Chondrocyte (in vitro differentiated cells): ENCODE data around the gene SOS1. TPM values are rescaled to one million over a fixed set of nuclear protein-coding genes. Genes with fewer than 3 reads are reported as not detected.
"Not testable (repeated sequence)": the region's sequence is repeated elsewhere in the genome, so short reads cannot be mapped to it uniquely, and the experiment has no call there.

Source experiments
- DNase-seq: peaks from one replicate; pipeline ENCODE4 v3.0.0; 2021; ENCODE audit warnings: mixed read lengths, low spot score
- H3K27ac Mint-ChIP-seq: one replicate; pipeline ENCODE4 v1.8.0; 2021; ENCODE audit warnings: mild to moderate bottlenecking, moderate library complexity, mixed read lengths; ENCODE audit not compliant: unreplicated experiment
- H3K27me3 Mint-ChIP-seq: 2 replicates; pipeline ENCODE4 v1.8.0; 2021; ENCODE audit warnings: low read depth, mixed read lengths
- H3K36me3 Mint-ChIP-seq: 2 replicates; pipeline ENCODE4 v1.8.0; 2021; ENCODE audit warnings: low read depth, mixed read lengths
- H3K4me1 Mint-ChIP-seq: 2 replicates; pipeline ENCODE4 v1.8.0; 2021; ENCODE audit warnings: low read depth, mild to moderate bottlenecking, mixed read lengths
- H3K4me3 Mint-ChIP-seq: one replicate; pipeline ENCODE4 v1.8.0; 2021; ENCODE audit warnings: mild to moderate bottlenecking, moderate library complexity, mixed read lengths; ENCODE audit not compliant: unreplicated experiment
- H3K9me3 Mint-ChIP-seq: 2 replicates; pipeline ENCODE4 v1.8.0; 2021; ENCODE audit warnings: low read depth, mixed read lengths
- CTCF ChIP-seq: fragments of 200-600 bp; sonication (generic); IDR thresholded peaks from 2 replicates; pipeline ENCODE4 v1.5.0; 2021; ENCODE audit warnings: antibody characterized with exemption, mild to moderate bottlenecking, moderate library complexity
- total RNA-seq: library from RNA; stranded (reverse); gene quantifications from 3 replicates; pipeline ENCODE4 v1.2.1, GENCODE V29; 2021

The SOS1 gene
- total RNA-seq, 1 donor from 2014 or later: 37.2 TPM

- no peak for DNase-seq
- H3K36me3 Mint-ChIP-seq: peaks cover 7% of the 10 kb centered on the region
- no peaks in the 10 kb centered on the region for H3K4me1 Mint-ChIP-seq
- no peak for TF ChIP-seq CTCF
- H3K27me3 Mint-ChIP-seq: no peaks in the 10 kb centered on the region
- no peak overlapping the region for H3K4me3 Mint-ChIP-seq
- H3K9me3 Mint-ChIP-seq: no peaks in the 10 kb centered on the region
- no peak overlapping the region for H3K27ac Mint-ChIP-seq
Observed at GRCh38 chr2:39058101-39058500, 62.8 kb downstream of the SOS1 start.

- H3K36me3 Mint-ChIP-seq: peaks cover 18% of the 10 kb centered on the region
- H3K4me3 Mint-ChIP-seq, H3K4me1 Mint-ChIP-seq: not testable (repeated sequence)
Observed at GRCh38 chr2:39052665-39053064, 68.2 kb downstream of the SOS1 start.

GRCh38 chr2:39050109-39050508 is 70.7 kb downstream of the SOS1 start:
- H3K4me3 Mint-ChIP-seq: no peak overlapping the region
- DNase-seq: no peak

More at GRCh38 chr2:39052665-39053064, 68.2 kb downstream of the SOS1 start:
- DNase-seq, H3K27me3 Mint-ChIP-seq, H3K9me3 Mint-ChIP-seq, H3K27ac Mint-ChIP-seq: not testable (repeated sequence)

GRCh38 chr2:39039072-39039471 is 81.8 kb downstream of the SOS1 start:
- H3K9me3 Mint-ChIP-seq: no peaks in the 10 kb centered on the region
- no peak for TF ChIP-seq CTCF
- no peak overlapping the region for H3K4me3 Mint-ChIP-seq
- no peak overlapping the region for H3K27ac Mint-ChIP-seq
- no peak for DNase-seq
- H3K4me1 Mint-ChIP-seq: no peaks in the 10 kb centered on the region
- H3K27me3 Mint-ChIP-seq: no peaks in the 10 kb centered on the region
- peaks cover 7% of the 10 kb centered on the region for H3K36me3 Mint-ChIP-seq

More at GRCh38 chr2:39050109-39050508, 70.7 kb downstream of the SOS1 start:
- no peaks in the 10 kb centered on the region for H3K27me3 Mint-ChIP-seq
- H3K9me3 Mint-ChIP-seq: no peaks in the 10 kb centered on the region
- no peak overlapping the region for H3K27ac Mint-ChIP-seq
- TF ChIP-seq CTCF: no peak
- H3K36me3 Mint-ChIP-seq: peaks cover 18% of the 10 kb centered on the region
- H3K4me1 Mint-ChIP-seq: no peaks in the 10 kb centered on the region

GRCh38 chr2:39033980-39034379 is 86.9 kb downstream of the SOS1 start:
- Mint-ChIP-seq H3K27ac (no peak overlapping the region), H3K4me1 (no peaks in the 10 kb centered on the region), H3K9me3 (no peaks in the 10 kb centered on the region), H3K4me3 (no peak overlapping the region), H3K27me3 (no peaks in the 10 kb centered on the region), H3K36me3 (peaks cover 7% of the 10 kb centered on the region)
- no peak for DNase-seq
- no peak for TF ChIP-seq CTCF

GRCh38 chr2:39027421-39027820 is 93.4 kb downstream of the SOS1 start:
- Mint-ChIP-seq H3K36me3 (peaks cover 8% of the 10 kb centered on the region), H3K4me3 (no peak overlapping the region), H3K4me1 (peaks cover 10% of the 10 kb centered on the region), H3K27me3 (no peaks in the 10 kb centered on the region), H3K9me3 (no peaks in the 10 kb centered on the region), H3K27ac (no peak overlapping the region)
- TF ChIP-seq CTCF: no peak
- no peak for DNase-seq
